GM12878 (cell line): ENCODE data around the gene RPS5.

Experiments used
- CREB1 ChIP-seq: IDR thresholded peaks from 2 replicates; pipeline ENCODE4 v1.6.1; 2012; ENCODE audit warnings: low read depth, mild to moderate bottlenecking, inconsistent platforms
- NBN ChIP-seq: fragments of 450-650 bp; IDR thresholded peaks from 2 replicates; pipeline ENCODE4 v1.6.1; 2016
- NFYA ChIP-seq: IDR thresholded peaks from 2 replicates; pipeline ENCODE4 v1.6.1; 2011; ENCODE audit warnings: low read depth, mild to moderate bottlenecking, low read length, improper control_type of control experiment, borderline replicate concordance
- TCF12 ChIP-seq: IDR thresholded peaks from 2 replicates; pipeline ENCODE4 v1.6.1; 2011; ENCODE audit warnings: low read depth, mild to moderate bottlenecking, low read length
- YY1 ChIP-seq: IDR thresholded peaks from 2 replicates; pipeline ENCODE4 v1.6.1; 2011; ENCODE audit warnings: low read depth, mild to moderate bottlenecking, low read length
- TF ChIP-seq, protein P1 (sequence below), 3 experiments: IDR thresholded peaks in 2 of 3; conservative IDR thresholded peaks in 1 of 3; 2 replicates each; pipeline ENCODE4 v1.5.1; 2011; ENCODE audit warnings: low read depth in 3 of 3, low read length in 3 of 3, mild to moderate bottlenecking in 3 of 3, control low read depth in 2 of 3, moderate library complexity in 2 of 3, inconsistent platforms in 1 of 3, mixed read lengths in 1 of 3; ENCODE audit not compliant: control insufficient read depth in 2 of 3, insufficient read depth in 1 of 3; ENCODE audit errors: extremely low read depth in 1 of 3

DNA sequence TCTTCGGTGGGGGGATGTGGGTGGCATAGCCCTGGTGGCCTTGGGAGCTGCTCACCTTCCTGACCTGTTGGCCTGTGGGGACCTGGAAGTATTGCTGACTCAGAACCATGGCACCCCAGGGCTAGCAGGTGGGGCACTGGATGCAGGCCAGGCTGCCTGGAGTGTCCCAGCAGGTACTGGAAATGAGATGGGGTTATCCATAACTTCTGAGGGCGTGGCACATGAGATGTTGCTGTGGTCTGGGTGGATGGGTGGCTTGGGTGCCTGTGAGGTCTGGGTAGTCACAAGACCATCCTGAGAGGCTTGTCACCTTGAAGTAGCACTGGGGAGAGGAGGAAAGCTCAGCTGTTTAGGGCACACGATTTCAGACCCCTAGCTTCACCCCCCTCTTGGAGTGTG is 7.8 kb downstream of the RPS5 start:
- TF ChIP-seq NBN (no peak), CREB1 (no peak), TCF12 (no peak), NFYA (no peak), YY1 (no peak)
- TF ChIP-seq, protein P1, sequence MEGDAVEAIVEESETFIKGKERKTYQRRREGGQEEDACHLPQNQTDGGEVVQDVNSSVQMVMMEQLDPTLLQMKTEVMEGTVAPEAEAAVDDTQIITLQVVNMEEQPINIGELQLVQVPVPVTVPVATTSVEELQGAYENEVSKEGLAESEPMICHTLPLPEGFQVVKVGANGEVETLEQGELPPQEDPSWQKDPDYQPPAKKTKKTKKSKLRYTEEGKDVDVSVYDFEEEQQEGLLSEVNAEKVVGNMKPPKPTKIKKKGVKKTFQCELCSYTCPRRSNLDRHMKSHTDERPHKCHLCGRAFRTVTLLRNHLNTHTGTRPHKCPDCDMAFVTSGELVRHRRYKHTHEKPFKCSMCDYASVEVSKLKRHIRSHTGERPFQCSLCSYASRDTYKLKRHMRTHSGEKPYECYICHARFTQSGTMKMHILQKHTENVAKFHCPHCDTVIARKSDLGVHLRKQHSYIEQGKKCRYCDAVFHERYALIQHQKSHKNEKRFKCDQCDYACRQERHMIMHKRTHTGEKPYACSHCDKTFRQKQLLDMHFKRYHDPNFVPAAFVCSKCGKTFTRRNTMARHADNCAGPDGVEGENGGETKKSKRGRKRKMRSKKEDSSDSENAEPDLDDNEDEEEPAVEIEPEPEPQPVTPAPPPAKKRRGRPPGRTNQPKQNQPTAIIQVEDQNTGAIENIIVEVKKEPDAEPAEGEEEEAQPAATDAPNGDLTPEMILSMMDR (IDR thresholded peaks at IDR 0.05 in 2 of 3, conservative IDR thresholded peaks at IDR 0.05 in 1 of 3; ENCODE audit: control insufficient read depth in 2 of 3, extremely low read depth in 1 of 3, insufficient read depth in 1 of 3, low read depth in 3 of 3, low read length in 3 of 3): no peak
